Osteoblast (primary cell): ENCODE measurements around the gene HIRA. TPM values are rescaled to one million over a fixed set of nuclear protein-coding genes. Genes with fewer than 3 reads are reported as not detected.
A peak's percentile ranks its signal among the peaks of the same experiment; 100 is the strongest.

Source experiments
- DNase-seq: peaks from one replicate; pipeline ENCODE4 v3.0.0; 2011; ENCODE audit warnings: low spot score, mixed read lengths; ENCODE audit not compliant: insufficient read length; ENCODE audit errors: missing footprints
- H2AFZ ChIP-seq: 2 replicates; pipeline ENCODE4 v1.6.0; 2011; ENCODE audit warnings: mild to moderate bottlenecking, low read length
- H3K27ac ChIP-seq: 2 replicates; pipeline ENCODE4 v1.5.1; 2011; ENCODE audit warnings: mild to moderate bottlenecking, low read depth, low read length, moderate library complexity
- H3K27me3 ChIP-seq: 2 replicates; pipeline ENCODE4 v1.6.0; 2012; ENCODE audit warnings: mild to moderate bottlenecking, control low read depth, inconsistent platforms, low read length, moderate library complexity; ENCODE audit not compliant: insufficient read depth
- H3K36me3 ChIP-seq: 2 replicates; pipeline ENCODE4 v1.5.1; 2011; ENCODE audit warnings: mild to moderate bottlenecking, low read length, control low read depth, moderate library complexity; ENCODE audit not compliant: insufficient read depth
- H3K4me1 ChIP-seq: 2 replicates; pipeline ENCODE4 v1.5.1; 2011; ENCODE audit warnings: mild to moderate bottlenecking, low read length, control low read depth, moderate library complexity; ENCODE audit not compliant: insufficient read depth
- H3K4me2 ChIP-seq: 2 replicates; pipeline ENCODE4 v1.6.0; 2011; ENCODE audit warnings: mild to moderate bottlenecking, low read length; ENCODE audit not compliant: insufficient read depth
- H3K4me3 ChIP-seq: fragments of 200-600 bp; sonication (generic); 3 replicates; pipeline ENCODE4 v1.5.1; 2012; ENCODE audit warnings: mild to moderate bottlenecking, low read length, inconsistent platforms; ENCODE audit not compliant: insufficient read depth
- H3K79me2 ChIP-seq: 2 replicates; pipeline ENCODE4 v1.6.0; 2012; ENCODE audit warnings: mild to moderate bottlenecking, low read length, control low read depth, inconsistent platforms; ENCODE audit not compliant: insufficient read depth
- H3K9me3 ChIP-seq: 2 replicates; pipeline ENCODE4 v1.5.1; 2011; ENCODE audit warnings: low read depth, low read length, control low read depth
- H4K20me1 ChIP-seq: 2 replicates; pipeline ENCODE4 v1.6.0; 2012; ENCODE audit warnings: mild to moderate bottlenecking, low read length, control low read depth; ENCODE audit not compliant: insufficient read depth
- CTCF ChIP-seq: IDR thresholded peaks from 2 replicates; pipeline ENCODE4 v1.5.1; 2011; ENCODE audit warnings: mild to moderate bottlenecking, low read depth, low read length, moderate library complexity; ENCODE audit errors: extremely low read depth
- total RNA-seq: library from RNA; depleted of rRNA; stranded (reverse); fragments of >200 nt; gene quantifications from 2 replicates; pipeline ENCODE4 v1.2.3, GENCODE V29; 2012

Gene HIRA
- total RNA-seq, 1 donor = 22.1 TPM

- Histone ChIP-seq H3K27ac (peak within 1 kb of the TSS; percentile 66), H4K20me1 (peaks cover 6% of the 10 kb centered on the region), H3K36me3 (no peaks in the 10 kb centered on the region), H3K79me2 (peaks cover 12% of the 10 kb centered on the region), H3K4me3 (peak within 1 kb of the TSS; percentile 77), H3K9me3 (no peaks in the 10 kb centered on the region), H3K27me3 (no peaks in the 10 kb centered on the region), H3K4me1 (peaks cover 51% of the 10 kb centered on the region), H2AFZ (peak within 1 kb of the TSS; percentile 98), H3K4me2 (peak within 1 kb of the TSS; percentile 99)
- TF ChIP-seq CTCF = no peak
- DNase-seq = peak; percentile 98
Measured at GRCh38 chr22:19291580-19292457, 139.7 kb downstream of the HIRA start, which contains the start of gene CLTCL1. Gene CLTCL1 (minus strand): TSS chr22:19291719. CDS start chr22:19291641, 78 bp downstream.

GRCh38 chr22:19291218-19291579 is 140.3 kb downstream of the HIRA start:
- H3K27me3 ChIP-seq = no peaks in the 10 kb centered on the region
- peak overlapping the region; percentile 77 for H3K4me2 ChIP-seq
- peak overlapping the region; percentile 48 for H2AFZ ChIP-seq
- no peak for TF ChIP-seq CTCF
- peaks cover 12% of the 10 kb centered on the region for H3K79me2 ChIP-seq
- peak overlapping the region; percentile 66 for H3K27ac ChIP-seq
- H3K4me1 ChIP-seq = peaks cover 57% of the 10 kb centered on the region
- peak; percentile 73 for DNase-seq
- H3K9me3 ChIP-seq = no peaks in the 10 kb centered on the region
- H3K36me3 ChIP-seq = no peaks in the 10 kb centered on the region
- H4K20me1 ChIP-seq = peaks cover 6% of the 10 kb centered on the region
- peak overlapping the region; percentile 77 for H3K4me3 ChIP-seq

GRCh38 chr22:19290400-19291217 is 140.9 kb downstream of the HIRA start:
- TF ChIP-seq CTCF = no peak
- peak overlapping the region; percentile 77 for H3K4me2 ChIP-seq
- H3K4me1 ChIP-seq = peaks cover 63% of the 10 kb centered on the region
- no peaks in the 10 kb centered on the region for H3K27me3 ChIP-seq
- H3K36me3 ChIP-seq = no peaks in the 10 kb centered on the region
- H3K9me3 ChIP-seq = no peaks in the 10 kb centered on the region
- H3K4me3 ChIP-seq = peak overlapping the region; percentile 77
- H3K79me2 ChIP-seq = peaks cover 12% of the 10 kb centered on the region
- DNase-seq = peak; percentile 53
- peak overlapping the region; percentile 48 for H2AFZ ChIP-seq
- H3K27ac ChIP-seq = peak overlapping the region; percentile 66
- H4K20me1 ChIP-seq = peaks cover 6% of the 10 kb centered on the region
